C4-2B (cell line): Measurements from ENCODE around the gene GTSF1L.

ENCODE experiments used
- ZFX ChIP-seq: fragments of 450-650 bp; IDR thresholded peaks from 2 replicates; pipeline ENCODE4 v1.6.1; 2017
- TF ChIP-seq, protein P1 (sequence below): fragments of 450-650 bp; conservative IDR thresholded peaks from 2 replicates; pipeline ENCODE4 v1.5.1; 2017; ENCODE audit warnings: mild to moderate bottlenecking

GRCh38 chr20:43767686-43768474 is 41.1 kb upstream of the GTSF1L start:
- TF ChIP-seq, protein P1, sequence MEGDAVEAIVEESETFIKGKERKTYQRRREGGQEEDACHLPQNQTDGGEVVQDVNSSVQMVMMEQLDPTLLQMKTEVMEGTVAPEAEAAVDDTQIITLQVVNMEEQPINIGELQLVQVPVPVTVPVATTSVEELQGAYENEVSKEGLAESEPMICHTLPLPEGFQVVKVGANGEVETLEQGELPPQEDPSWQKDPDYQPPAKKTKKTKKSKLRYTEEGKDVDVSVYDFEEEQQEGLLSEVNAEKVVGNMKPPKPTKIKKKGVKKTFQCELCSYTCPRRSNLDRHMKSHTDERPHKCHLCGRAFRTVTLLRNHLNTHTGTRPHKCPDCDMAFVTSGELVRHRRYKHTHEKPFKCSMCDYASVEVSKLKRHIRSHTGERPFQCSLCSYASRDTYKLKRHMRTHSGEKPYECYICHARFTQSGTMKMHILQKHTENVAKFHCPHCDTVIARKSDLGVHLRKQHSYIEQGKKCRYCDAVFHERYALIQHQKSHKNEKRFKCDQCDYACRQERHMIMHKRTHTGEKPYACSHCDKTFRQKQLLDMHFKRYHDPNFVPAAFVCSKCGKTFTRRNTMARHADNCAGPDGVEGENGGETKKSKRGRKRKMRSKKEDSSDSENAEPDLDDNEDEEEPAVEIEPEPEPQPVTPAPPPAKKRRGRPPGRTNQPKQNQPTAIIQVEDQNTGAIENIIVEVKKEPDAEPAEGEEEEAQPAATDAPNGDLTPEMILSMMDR, result no peak
- no peak for TF ChIP-seq ZFX
